NCI-H345 (cell line): ENCODE measurements around the gene NTRK2.
"Not testable (repeated sequence)": the region's sequence is repeated elsewhere in the genome, so short reads cannot be mapped to it uniquely, and the experiment has no call there.

ENCODE experiments used
- DNase-seq: peaks from one replicate; lab custom pipeline; 2025; lab: John Stamatoyannopoulos, UW

The NTRK2 gene

GRCh38 chr9:84893419-84894128 is 224.0 kb downstream of the NTRK2 start:
- DNase-seq = no peak

DNA sequence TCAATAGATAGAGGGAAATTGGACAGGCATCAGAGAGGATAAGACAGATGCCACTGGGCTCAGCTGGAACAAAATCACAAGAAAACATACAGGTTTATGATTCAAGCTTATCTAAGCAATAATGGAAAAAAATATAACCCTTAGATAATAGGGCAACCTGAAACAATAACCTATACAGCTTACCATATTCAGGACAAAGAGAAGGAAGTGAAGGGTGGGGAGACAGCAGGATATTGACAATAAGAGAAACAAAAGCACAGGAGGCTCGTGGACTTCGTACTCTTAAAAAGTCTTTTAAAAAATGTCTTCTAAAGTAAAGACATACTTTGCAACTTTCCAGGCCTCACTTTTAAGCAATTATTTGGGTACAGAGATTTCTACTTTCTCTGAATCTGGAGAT is 225.3 kb downstream of the NTRK2 start:
- DNase-seq = no peak

GRCh38 chr9:84897362-84898094 is 228.0 kb downstream of the NTRK2 start:
- no peak for DNase-seq

DNA sequence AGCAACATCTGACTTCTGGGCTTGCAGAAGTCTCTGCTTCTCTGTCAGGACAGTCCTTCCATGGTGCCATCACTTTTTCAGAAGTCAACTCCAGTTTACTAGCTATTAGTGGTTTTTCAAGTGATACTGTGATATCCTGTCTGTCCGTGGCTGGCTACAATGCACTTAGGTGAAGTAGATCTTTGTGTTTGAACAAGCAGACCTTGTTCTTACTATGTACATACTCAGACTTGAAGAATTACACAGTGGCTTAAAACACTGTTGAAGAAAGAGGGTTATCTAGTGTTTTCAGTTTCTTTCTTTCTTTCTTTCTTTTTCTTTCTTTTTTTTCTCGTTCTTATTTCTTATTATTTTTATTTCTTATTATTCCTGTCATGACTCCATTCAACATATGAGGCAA is 228.7 kb downstream of the NTRK2 start:
- no peak for DNase-seq

DNA sequence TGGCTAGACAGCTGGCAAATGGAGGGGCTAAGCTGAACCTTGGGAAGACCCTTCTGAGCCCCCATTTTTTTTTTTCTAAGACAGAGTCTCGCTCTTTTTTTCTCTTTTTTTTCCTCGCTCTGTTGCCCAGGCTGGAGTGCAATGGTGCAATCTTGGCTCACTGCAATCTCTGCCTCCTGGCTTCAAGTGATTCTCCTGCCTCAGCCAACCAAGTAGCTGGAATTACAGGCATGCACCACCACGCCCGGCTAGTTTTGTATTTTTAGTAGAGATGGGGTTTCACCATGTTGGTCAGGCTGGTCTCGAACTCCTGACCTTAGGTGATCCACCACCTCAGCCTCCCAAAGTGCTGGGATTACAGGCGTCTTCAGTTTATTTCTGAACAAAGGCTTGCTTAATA is 229.1 kb downstream of the NTRK2 start:
- not testable (repeated sequence) for DNase-seq

GRCh38 chr9:84899326-84899725 is 229.8 kb downstream of the NTRK2 start:
- DNase-seq = no peak

DNA sequence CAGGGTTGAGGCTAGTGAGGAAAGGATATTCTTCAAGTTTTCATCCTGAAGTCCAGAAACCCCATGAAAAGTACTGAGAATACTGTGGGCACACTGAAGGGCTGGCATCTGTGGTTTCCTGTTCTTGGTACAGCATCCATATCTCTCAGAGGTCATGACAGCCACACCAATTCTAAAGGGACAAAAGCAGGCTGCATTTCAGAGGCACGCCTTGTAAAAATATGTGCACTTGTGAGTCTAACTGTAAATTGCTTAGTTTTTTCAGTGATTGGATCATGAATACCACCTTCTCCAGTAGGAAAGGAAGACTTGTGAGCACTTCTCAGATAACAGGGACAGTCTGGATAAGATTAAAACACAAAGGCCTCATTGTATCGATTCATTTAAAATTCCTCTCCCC is 230.9 kb downstream of the NTRK2 start:
- DNase-seq = no peak

GRCh38 chr9:84903963-84904362 is 234.4 kb downstream of the NTRK2 start:
- DNase-seq = no peak

GRCh38 chr9:84916769-84917168 is 247.2 kb downstream of the NTRK2 start:
- no peak for DNase-seq

DNA sequence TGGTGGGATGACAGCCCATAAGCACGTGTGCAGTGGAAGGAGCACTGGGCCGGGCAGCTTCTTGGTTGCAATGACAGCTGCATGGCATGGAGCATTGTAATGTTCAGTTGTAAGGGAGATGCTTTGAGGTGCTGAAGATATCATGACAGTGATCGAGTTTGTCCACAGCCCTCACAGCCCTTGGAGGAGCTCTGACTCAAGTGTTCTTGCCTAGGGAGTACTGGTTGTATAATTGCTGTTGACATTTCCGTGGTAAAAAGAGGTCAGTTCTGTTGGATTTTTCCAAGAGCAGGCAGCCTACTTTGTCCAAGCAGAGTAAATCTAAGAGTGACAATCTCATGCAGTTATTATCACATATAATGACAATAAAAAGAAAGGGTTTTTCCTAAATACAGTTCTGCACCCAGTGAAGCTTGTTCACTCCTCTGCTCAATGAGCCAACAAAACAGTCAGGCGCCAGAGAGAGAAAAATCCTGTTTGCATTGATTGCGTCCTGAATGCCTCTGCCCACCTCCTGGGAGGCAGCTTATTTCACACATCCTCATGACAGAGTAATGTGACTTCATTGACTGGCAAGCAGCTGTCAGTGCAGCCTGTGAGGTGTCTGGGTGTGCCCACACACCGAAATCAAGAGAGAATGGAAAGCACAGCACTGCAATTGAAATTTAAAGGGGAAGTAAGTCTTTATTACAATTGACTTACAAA is 248.0 kb downstream of the NTRK2 start:
- peak; percentile 79 for DNase-seq

DNA sequence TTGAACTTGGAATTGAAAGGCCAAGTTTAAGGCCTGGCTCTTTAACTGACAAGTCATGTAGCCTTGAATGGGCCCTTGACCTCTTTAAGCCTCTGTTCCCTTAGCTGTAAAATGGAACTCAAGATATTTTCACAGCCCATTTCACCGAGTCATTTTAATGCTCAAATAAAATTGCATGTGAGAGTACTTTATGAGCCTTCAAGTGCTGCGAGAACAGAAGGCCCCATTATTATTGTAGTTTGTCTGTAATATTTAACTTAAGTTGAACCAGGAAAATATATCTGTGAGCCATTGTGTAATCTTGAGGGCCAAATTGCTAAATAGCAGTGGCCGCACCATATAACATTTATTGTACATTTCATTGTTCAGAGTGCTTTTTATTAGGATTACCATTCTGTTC is 249.9 kb downstream of the NTRK2 start:
- no peak for DNase-seq

DNA sequence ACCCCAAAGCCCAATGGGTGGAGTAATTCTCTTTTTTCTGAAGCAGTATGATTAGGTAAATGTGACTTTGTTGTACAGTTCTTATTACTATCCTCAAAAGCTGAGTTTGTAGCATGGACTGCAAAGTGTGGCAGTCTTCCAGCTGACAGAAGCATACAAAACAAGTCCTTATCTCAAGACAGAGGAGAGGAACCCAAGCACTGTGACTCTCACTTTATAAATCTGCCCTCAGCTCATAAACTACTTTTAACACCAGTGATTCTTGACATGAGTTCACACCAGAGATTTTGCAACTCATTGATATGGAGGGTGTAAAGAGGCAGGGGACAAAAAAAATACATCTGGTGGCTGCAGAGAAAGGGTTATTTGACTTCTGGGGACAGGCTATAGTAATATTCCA is 251.6 kb downstream of the NTRK2 start:
- no peak for DNase-seq

DNA sequence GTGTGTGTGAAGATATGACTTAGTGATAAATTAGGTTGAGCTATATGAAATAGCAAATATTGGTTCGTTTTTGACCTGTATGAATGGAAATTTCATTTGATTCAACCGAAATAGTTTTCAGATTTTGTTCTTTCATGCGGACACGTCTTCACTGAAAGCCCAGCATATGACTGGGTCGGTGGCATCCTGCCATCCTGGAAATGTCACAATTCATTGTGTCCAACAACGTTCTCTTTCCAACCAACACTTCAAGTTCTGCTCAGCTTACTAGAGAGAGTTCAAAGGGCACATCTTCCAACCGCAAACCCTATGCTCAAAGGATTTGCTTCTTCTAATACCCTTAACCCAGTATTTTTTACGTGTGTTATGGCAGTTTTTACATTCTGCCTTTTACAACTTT is 252.5 kb downstream of the NTRK2 start:
- DNase-seq = no peak

DNA sequence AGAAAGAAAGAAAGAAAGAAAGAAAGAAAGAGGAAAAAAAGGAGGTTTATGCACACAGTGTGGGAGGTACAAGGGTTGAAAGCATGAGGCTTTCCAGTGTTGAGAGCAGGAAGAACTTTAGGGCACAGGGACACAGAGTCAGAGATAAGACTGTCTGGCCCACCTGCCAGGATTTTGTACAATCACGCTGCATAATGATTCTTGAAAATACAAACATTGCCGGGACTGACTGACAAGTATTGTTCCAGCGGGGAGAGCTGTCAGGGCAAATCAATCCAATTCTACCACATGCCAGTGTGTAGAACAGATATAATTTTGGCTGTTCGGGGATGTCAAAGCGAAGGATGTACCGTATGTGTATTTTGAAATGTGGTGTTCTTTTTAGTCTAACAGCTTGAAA is 254.7 kb downstream of the NTRK2 start:
- no peak for DNase-seq

DNA sequence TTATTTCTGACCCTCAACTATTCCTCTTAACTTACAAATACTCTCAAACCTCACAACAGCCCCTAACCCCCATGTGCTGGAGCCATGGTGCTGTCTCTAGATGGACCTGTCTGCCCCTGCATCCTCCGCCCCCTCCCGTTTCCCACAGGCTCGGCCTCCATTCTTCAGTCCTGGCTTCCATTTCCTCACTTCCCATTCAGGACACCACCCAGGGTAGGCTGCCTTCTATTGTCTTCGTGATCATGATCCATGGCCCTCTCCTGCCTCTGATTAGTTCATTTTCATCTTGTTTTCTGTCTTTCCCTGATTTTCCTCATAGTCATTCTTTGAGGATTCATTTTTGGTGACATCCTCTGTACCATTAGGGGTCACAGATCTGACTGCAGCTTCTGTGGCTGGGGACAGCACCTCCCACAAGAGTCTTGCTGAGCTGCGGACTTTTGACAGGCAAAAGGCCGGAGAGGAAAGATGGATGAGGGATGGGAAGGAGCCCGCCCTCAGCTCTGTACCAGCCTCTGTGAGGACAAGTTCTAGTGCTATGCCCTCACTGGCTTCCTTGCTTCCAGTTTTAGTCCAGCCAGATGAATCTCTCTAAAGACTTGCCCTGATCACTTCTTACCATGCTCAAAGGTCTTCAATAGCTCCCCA is 255.8 kb downstream of the NTRK2 start:
- no peak for DNase-seq

DNA sequence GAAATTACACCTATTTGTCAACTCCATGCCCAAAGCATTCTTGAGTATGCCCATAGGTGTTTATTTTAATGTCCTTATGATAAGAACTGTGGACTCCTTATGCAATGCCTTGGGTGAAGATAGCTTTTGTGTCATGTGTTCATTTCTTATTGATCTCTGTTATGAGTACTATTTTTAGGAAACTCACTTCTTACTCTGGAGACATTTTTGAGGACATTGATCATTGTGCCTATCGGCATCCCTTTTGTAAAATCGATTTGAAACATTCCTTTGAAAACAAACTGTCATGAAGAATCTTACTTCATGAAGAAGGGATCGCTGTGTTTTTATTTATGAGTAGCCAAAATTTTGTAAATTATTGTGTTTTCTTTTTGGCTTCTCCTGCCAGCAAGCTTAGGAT is 257.3 kb downstream of the NTRK2 start:
- no peak for DNase-seq

GRCh38 chr9:84928419-84928818 is 258.9 kb downstream of the NTRK2 start:
- DNase-seq = no peak

- no peak for DNase-seq
Observed at GRCh38 chr9:84929068-84929467, 259.5 kb downstream of the NTRK2 start.

GRCh38 chr9:84932915-84933527 is 263.5 kb downstream of the NTRK2 start:
- no peak for DNase-seq

DNA sequence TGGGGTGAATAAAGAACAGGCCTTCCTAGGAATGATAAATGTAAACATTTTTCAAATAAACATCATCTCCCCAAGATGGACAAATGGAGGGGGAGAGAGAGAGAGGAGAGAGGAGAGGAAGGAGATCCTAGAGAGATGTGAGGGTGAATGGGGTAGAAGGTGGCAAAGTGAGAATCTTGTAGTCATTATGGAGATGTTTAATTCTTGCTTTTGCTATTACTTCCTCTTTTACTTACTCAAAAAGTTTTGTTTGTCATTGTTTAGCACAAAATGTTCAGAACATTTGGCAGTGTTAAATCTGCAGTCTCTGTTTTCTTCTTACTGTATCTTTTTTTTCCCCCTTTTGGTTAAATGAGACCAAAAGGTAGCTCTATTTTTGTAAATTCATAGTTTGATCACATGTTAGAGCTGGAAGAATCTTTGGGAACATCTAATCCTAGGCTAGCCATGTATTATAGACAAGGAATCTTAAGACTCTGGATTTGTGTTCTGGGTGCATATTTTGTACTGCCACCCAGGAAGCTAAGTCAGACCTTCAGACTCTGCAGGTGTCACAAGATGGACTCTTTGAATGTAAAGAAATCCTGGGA is 266.1 kb downstream of the NTRK2 start:
- DNase-seq = no peak

DNA sequence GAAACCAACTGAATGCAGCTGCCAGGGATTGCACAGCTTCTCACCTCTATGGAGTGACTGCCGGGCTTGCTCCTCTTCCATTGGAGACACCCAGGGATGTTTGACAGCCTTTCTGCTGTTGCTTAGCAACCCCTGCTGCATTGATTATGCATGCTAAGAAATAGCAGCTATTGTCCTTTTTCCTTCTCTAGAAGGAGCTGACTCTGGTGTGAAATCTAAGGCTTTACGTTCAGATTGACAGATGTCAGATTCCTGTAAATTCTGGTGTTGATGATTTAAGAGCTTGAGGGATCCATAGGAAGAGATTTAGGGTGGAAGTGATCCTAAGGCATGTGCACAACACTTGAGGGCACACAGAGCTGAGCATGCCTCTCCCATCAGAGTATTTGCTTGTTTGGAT is 267.7 kb downstream of the NTRK2 start:
- DNase-seq = peak; percentile 5

DNA sequence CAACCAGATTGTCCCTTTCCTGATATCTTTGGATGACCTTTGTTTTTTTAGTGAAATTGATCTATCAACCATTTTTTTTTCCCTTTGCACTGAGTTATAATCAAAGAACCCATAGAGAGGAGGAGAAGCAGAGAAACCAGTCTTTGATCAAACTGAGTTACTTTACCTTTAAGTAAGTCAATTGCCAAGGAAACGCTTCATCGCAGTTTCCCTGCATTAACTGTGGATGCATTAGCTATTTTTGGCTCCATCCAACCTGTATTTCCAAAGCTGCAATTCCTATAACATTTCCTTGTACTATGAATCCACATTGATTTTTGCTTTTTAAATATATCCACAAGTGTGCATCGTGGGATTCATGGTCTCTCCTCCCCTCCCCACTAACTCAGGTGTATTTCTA is 268.1 kb downstream of the NTRK2 start:
- DNase-seq = no peak
